A549 (cell line): Measurements from ENCODE around the gene DHRS3. TPM values are rescaled to one million over a fixed set of nuclear protein-coding genes. Genes with fewer than 3 reads are reported as not detected.

Experiments
- ATAC-seq, 2 experiments: fragments of 200-7000 bp in 1 of 2; fragments of >200 bp in 1 of 2; cut with Nextera tagmentation in 1 of 2; cut with Tn5 transposase in 1 of 2; 3 replicates each; pipeline versions ENCODE4 v1.8.0 to v1.9.1; 2018 to 2020; ENCODE audit warnings: mild to moderate bottlenecking in 1 of 2, moderate library complexity in 1 of 2
- CTCF ChIA-PET: fragments of 300-600 bp; sonication (Branson Sonifier 250); formaldehyde crosslinking; extraction: SDS; loops from one replicate; lab custom pipeline; 2021; ENCODE audit warnings: antibody characterized with exemption, inconsistent platforms; lab: Yijun Ruan, JAX
- POLR2A ChIA-PET: fragments of 350-600 bp; formaldehyde crosslinking; extraction: SDS; loops from one replicate; lab custom pipeline; 2021; ENCODE audit warnings: antibody characterized with exemption, inconsistent platforms; lab: Yijun Ruan, JAX
- DNase-seq, 2 experiments: peaks; one replicate each; pipeline versions ENCODE4 v3.0.0 to v3.0.0-alpha.2; 2011 to 2016; ENCODE audit warnings: low read depth in 1 of 2, low spot score in 1 of 2
- FAIRE-seq: peaks from 2 replicates; lab custom pipeline; 2011; peaks lifted over from hg19 to GRCh38; lab: Jason Lieb, UNC
- H3K27ac ChIP-seq, 2 experiments: fragments of >200 bp; sonication (Bioruptor Twin); formaldehyde crosslinking; 3 replicates each; pipeline ENCODE4 v1.5.1; 2016 to 2017
- H3K4me1 ChIP-seq: fragments of >200 bp; sonication (Bioruptor Twin); formaldehyde crosslinking; 3 replicates; pipeline ENCODE4 v1.6.1; 2016
- H3K4me2 ChIP-seq: fragments of >200 bp; sonication (Bioruptor Twin); formaldehyde crosslinking; 3 replicates; pipeline ENCODE4 v1.6.1; 2016
- H3K4me3 ChIP-seq: fragments of >200 bp; sonication (Bioruptor Twin); formaldehyde crosslinking; 3 replicates; pipeline ENCODE4 v1.5.1; 2016
- H3K9me3 ChIP-seq: fragments of >200 bp; sonication (Bioruptor Twin); formaldehyde crosslinking; 3 replicates; pipeline ENCODE4 v1.6.1; 2016
- BHLHE40 ChIP-seq: IDR thresholded peaks from 2 replicates; pipeline ENCODE4 v1.6.1; 2012; ENCODE audit warnings: low read depth, low read length, inconsistent platforms
- CBX8 ChIP-seq: fragments of 200-600 bp; sonication (generic); IDR thresholded peaks from 2 replicates; pipeline ENCODE4 v1.6.1; 2016
- CHD2 ChIP-seq: fragments of 150-350 bp; IDR thresholded peaks from 2 replicates; pipeline ENCODE4 v1.6.1; 2014; ENCODE audit warnings: low read length; ENCODE audit not compliant: partially characterized antibody
- FOXS1 ChIP-seq: fragments of 250-450 bp; sonication (Bioruptor Pico); IDR thresholded peaks from 2 replicates; pipeline ENCODE4 v1.5.0; 2020; ENCODE audit warnings: mild to moderate bottlenecking, moderate library complexity
- HEYL ChIP-seq: fragments of 250-450 bp; sonication (Bioruptor Pico); IDR thresholded peaks from 2 replicates; pipeline ENCODE4 v1.8.0; 2021; ENCODE audit warnings: mild to moderate bottlenecking, moderate library complexity
- HOXB13 ChIP-seq: fragments of 250-450 bp; sonication (Bioruptor Pico); IDR thresholded peaks from 2 replicates; pipeline ENCODE4 v1.5.0; 2020; ENCODE audit warnings: low read depth, mild to moderate bottlenecking, moderate library complexity
- NPAS2 ChIP-seq: fragments of 250-450 bp; sonication (Bioruptor Pico); IDR thresholded peaks from 2 replicates; pipeline ENCODE4 v1.8.0; 2022; ENCODE audit warnings: mild to moderate bottlenecking, moderate library complexity, borderline replicate concordance
- NR3C1 ChIP-seq: fragments of >200 bp; sonication (Bioruptor Twin); formaldehyde crosslinking; IDR thresholded peaks from 3 replicates; pipeline ENCODE4 v1.6.1; 2017
- PHF8 ChIP-seq: fragments of 200-600 bp; sonication (generic); IDR thresholded peaks from 2 replicates; pipeline ENCODE4 v1.6.1; 2016; ENCODE audit warnings: low read depth, mild to moderate bottlenecking, antibody characterized with exemption, moderate library complexity, borderline replicate concordance
- POLR2A ChIP-seq: IDR thresholded peaks from 2 replicates; pipeline ENCODE4 v1.6.1; 2012; ENCODE audit warnings: mild to moderate bottlenecking, low read length
- RARB ChIP-seq: fragments of 250-450 bp; sonication (Bioruptor Pico); IDR thresholded peaks from 2 replicates; pipeline ENCODE4 v1.8.0; 2021; ENCODE audit warnings: mild to moderate bottlenecking, moderate library complexity
- RCOR1 ChIP-seq: fragments of 150-350 bp; IDR thresholded peaks from 2 replicates; pipeline ENCODE4 v1.6.1; 2014; ENCODE audit warnings: antibody characterized with exemption, low read length, low read depth
- ZC3H11A ChIP-seq: fragments of 450-650 bp; IDR thresholded peaks from 2 replicates; pipeline ENCODE4 v1.6.1; 2014; ENCODE audit warnings: antibody characterized with exemption, mild to moderate bottlenecking
- WGBS: methylation state at CpG from one replicate; pipeline ENCODE4 v1.1.6; 2017; ENCODE audit errors: missing lambda C conversion rate; 5-methylcytosine and 5-hydroxymethylcytosine counted together
- polyA plus RNA-seq, 4 experiments: library from polyadenylated mRNA; depleted of rRNA in 3 of 4; stranded (reverse); fragments of >200 nt; fragmentation: RNase III in 1 of 4; extraction: RNeasy Plus Mini Kit Qiagen cat#74134 plus additional on column Dnase treatment in 1 of 4; gene quantifications; 2 replicates in 3 of 4; 3 replicates in 1 of 4; pipeline ENCODE4 v1.2.3, GENCODE V29; 2011 to 2017
- TF ChIP-seq, protein P1 (sequence below): fragments of >200 bp; sonication (Bioruptor Twin); formaldehyde crosslinking; IDR thresholded peaks from 2 replicates; pipeline ENCODE4 v1.6.1; 2016
- TF ChIP-seq, protein P2 (sequence below): fragments of >200 bp; sonication (Bioruptor Twin); formaldehyde crosslinking; IDR thresholded peaks from 3 replicates; pipeline ENCODE4 v1.6.1; 2016
- TF ChIP-seq, protein P3 (sequence below): fragments of 200-600 bp; sonication (generic); IDR thresholded peaks from 2 replicates; pipeline ENCODE4 v1.6.1; 2016; ENCODE audit warnings: antibody characterized with exemption, mild to moderate bottlenecking, moderate library complexity
- TF ChIP-seq, protein P4 (sequence below): fragments of 150-350 bp; IDR thresholded peaks from 2 replicates; pipeline ENCODE4 v1.6.1; 2014; ENCODE audit warnings: low read depth, mild to moderate bottlenecking, low read length
- TF ChIP-seq, protein P5 (sequence below): fragments of 250-450 bp; sonication (Bioruptor Pico); IDR thresholded peaks from 2 replicates; pipeline ENCODE4 v1.5.0; 2020; ENCODE audit warnings: low read depth, mild to moderate bottlenecking, moderate library complexity

Gene DHRS3
- polyA plus RNA-seq, 2 of the 4 experiments (the other 2 are of a cell fraction) = 62.7 to 79.7 TPM

DNA sequence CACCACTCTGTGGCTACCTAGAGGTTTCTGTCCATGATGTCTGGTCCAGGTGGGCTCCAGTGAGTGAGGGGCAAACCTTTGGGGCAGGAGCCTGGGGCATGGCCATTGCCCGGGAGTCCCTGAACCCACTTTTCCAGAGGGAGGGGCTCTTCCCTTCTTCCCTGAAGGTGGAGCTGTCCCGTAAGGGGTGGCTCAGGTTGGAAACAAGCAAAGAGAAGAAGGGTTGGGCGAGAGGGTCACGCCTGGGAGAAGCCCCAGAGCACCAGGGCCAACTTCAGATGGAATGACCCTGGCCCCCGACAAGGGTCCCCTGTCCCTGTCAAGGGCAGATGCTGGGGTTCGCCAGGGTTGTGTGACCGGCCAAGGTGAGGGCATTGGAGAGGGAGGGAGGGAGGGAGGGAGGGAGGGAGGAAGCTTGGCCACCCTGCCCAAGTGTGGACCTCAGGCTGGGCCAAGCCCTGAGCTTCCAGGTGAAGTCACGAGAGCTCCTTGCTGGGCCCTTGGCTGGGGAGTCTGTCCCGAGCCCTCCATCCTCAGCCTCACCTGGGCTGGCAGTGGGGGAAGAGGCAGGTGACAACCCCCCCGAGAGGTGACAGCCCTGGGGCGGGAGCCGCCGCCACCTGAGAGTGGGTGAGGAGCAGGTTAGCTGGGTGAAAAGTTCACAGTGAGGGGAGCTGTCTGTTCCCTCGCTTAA lies 69.6 kb downstream of the DHRS3 start:
- ChIA-PET CTCF (interaction anchor here (0.7 kb wide), 1 partner anchor 75 kb away, joined by 3 read pairs; no protein-coding TSS in a partner anchor), POLR2A (interaction anchor here (0.8 to 3.7 kb wide), 2 partner anchors 47 to 70 kb away, joined by 4 to 31 read pairs; no protein-coding TSS in a partner anchor)
- WGBS = 88% methylated on average over 12 of the region's 14 CpGs
- TF ChIP-seq NPAS2 (CRISPR knock-in tag) (no peak), HEYL (CRISPR knock-in tag) (no peak), NR3C1 (no peak), RCOR1 (no peak)
- TF ChIP-seq, protein P1, sequence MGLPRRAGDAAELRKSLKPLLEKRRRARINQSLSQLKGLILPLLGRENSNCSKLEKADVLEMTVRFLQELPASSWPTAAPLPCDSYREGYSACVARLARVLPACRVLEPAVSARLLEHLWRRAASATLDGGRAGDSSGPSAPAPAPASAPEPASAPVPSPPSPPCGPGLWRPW = no peak
- TF ChIP-seq, protein P2, sequence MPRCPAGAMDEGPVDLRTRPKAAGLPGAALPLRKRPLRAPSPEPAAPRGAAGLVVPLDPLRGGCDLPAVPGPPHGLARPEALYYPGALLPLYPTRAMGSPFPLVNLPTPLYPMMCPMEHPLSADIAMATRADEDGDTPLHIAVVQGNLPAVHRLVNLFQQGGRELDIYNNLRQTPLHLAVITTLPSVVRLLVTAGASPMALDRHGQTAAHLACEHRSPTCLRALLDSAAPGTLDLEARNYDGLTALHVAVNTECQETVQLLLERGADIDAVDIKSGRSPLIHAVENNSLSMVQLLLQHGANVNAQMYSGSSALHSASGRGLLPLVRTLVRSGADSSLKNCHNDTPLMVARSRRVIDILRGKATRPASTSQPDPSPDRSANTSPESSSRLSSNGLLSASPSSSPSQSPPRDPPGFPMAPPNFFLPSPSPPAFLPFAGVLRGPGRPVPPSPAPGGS = no peak
- no peak for FAIRE-seq
- ATAC-seq = no peak; a peak in 1 of 6 replicates
- DNase-seq = no peak
- no peaks in the 10 kb centered on the region for H3K9me3 ChIP-seq
- H3K4me3 ChIP-seq = no peak overlapping the region
- H3K4me2 ChIP-seq = peak overlapping the region; percentile 94
- peak overlapping the region; percentile 81 to 98 for H3K27ac ChIP-seq
- H3K4me1 ChIP-seq = peaks cover 38% of the 10 kb centered on the region

DNA sequence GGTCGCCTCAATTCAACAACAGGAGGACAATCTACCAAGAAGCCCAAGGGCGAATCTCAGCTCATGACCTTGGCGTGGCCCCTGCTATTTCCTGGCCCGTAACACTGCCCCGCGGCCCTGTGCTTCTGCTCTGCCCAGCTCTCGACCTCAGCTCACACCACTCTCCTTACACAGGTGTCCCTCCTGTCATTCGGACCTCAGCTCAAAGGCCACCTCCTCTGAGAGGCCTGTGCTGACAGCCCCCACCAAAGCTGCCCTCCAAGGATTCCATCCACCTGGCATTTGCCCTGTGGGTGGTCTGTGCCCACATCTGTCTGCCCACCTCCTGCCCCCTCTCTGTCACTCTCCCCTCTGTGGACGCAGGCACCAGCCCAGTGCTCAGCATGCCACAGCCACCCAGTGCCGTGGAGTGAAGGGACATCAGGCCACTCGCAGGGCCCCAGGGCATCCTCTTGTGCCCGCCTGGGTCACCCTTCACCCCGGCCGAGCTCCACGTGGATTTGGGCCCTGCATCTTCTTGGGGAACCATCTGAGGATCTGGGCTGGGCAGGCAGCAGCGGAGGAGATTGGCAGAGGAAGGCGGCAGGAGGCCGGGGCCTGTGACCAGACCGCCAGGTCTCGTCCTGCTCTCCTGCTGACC lies 70.3 kb downstream of the DHRS3 start:
- H3K4me2 ChIP-seq = no peak overlapping the region
- H3K27ac ChIP-seq = peak overlapping the region; percentile 81 to 98; a peak in 5 of 6 replicates
- ATAC-seq (no peak), FAIRE-seq (no peak), DNase-seq (no peak)
- WGBS = 91% methylated on average over 9 of the region's 20 CpGs
- CTCF ChIA-PET = no interaction called here
- TF ChIP-seq, protein P3, sequence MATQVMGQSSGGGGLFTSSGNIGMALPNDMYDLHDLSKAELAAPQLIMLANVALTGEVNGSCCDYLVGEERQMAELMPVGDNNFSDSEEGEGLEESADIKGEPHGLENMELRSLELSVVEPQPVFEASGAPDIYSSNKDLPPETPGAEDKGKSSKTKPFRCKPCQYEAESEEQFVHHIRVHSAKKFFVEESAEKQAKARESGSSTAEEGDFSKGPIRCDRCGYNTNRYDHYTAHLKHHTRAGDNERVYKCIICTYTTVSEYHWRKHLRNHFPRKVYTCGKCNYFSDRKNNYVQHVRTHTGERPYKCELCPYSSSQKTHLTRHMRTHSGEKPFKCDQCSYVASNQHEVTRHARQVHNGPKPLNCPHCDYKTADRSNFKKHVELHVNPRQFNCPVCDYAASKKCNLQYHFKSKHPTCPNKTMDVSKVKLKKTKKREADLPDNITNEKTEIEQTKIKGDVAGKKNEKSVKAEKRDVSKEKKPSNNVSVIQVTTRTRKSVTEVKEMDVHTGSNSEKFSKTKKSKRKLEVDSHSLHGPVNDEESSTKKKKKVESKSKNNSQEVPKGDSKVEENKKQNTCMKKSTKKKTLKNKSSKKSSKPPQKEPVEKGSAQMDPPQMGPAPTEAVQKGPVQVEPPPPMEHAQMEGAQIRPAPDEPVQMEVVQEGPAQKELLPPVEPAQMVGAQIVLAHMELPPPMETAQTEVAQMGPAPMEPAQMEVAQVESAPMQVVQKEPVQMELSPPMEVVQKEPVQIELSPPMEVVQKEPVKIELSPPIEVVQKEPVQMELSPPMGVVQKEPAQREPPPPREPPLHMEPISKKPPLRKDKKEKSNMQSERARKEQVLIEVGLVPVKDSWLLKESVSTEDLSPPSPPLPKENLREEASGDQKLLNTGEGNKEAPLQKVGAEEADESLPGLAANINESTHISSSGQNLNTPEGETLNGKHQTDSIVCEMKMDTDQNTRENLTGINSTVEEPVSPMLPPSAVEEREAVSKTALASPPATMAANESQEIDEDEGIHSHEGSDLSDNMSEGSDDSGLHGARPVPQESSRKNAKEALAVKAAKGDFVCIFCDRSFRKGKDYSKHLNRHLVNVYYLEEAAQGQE = no peak
- no peak for TF ChIP-seq FOXS1 (CRISPR knock-in tag)
- no peak for TF ChIP-seq CBX8
- no peak for TF ChIP-seq BHLHE40
- TF ChIP-seq, protein P1 = no peak
- TF ChIP-seq HOXB13 = no peak
- TF ChIP-seq CHD2 = no peak
- TF ChIP-seq, protein P4, sequence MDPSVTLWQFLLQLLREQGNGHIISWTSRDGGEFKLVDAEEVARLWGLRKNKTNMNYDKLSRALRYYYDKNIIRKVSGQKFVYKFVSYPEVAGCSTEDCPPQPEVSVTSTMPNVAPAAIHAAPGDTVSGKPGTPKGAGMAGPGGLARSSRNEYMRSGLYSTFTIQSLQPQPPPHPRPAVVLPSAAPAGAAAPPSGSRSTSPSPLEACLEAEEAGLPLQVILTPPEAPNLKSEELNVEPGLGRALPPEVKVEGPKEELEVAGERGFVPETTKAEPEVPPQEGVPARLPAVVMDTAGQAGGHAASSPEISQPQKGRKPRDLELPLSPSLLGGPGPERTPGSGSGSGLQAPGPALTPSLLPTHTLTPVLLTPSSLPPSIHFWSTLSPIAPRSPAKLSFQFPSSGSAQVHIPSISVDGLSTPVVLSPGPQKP = no peak
- TF ChIP-seq RARB (CRISPR knock-in tag) = no peak
- no peak for TF ChIP-seq ZC3H11A
- TF ChIP-seq, protein P5, sequence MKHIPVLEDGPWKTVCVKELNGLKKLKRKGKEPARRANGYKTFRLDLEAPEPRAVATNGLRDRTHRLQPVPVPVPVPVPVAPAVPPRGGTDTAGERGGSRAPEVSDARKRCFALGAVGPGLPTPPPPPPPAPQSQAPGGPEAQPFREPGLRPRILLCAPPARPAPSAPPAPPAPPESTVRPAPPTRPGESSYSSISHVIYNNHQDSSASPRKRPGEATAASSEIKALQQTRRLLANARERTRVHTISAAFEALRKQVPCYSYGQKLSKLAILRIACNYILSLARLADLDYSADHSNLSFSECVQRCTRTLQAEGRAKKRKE (CRISPR knock-in tag) = no peak
- no peak for TF ChIP-seq PHF8
- TF ChIP-seq POLR2A = no peak
- POLR2A ChIA-PET = interaction anchor here (3.7 kb wide), 1 partner anchor 47 kb away, joined by 31 read pairs; no protein-coding TSS in a partner anchor
- no peaks in the 10 kb centered on the region for H3K9me3 ChIP-seq
- H3K4me3 ChIP-seq = no peak overlapping the region
- peaks cover 31% of the 10 kb centered on the region for H3K4me1 ChIP-seq
